ENCODE data around the gene ATP10A.

ATP10A gene

DNA sequence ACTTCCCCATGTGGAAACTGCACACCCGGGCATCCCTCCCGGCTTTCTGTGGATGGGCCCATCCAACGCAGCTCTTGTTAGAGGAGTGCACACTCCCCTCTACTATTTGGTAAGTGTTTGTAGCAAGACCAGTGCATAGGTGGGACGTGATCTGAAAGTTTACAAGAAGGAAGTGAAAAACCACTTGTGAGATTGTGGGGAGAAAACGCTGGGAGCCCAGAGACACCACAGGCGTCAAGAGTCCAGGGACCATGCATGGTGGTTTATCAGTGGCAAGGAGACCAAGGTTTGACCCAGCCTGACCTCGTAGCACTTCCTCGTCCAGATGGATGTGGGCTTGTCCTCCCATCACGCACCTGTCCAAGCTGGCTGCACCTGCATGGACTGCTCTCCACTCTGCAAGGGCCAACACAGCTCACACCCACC lies 51.6 kb downstream of the ATP10A start:
- no peak for DNase-seq

DNA sequence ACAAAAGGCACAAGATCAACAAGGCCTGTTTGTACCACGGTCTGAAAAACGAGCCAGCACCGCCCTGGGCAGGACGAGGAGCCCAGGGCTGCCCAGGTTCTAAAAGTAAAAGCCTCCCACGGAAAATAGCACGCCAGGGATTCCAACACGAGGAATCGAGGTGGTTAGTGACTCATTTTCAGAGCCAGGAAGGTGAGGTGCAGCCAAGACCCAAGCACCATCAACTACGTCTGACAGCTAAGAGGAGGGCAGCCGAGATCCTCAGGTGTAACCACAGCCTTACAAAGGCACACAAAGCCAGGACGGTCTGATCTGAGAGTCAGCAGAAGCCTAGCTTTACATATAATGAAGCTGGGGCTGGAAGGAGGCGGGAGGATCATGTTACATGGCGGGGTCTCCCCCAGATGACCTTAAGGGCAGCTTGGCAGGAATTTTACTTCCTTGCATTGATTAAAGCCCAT lies 52.5 kb downstream of the ATP10A start:
- DNase-seq, result peak; percentile 52

GRCh38 chr15:25810154-25810553 lies 53.0 kb downstream of the ATP10A start:
- no peak for DNase-seq

DNA sequence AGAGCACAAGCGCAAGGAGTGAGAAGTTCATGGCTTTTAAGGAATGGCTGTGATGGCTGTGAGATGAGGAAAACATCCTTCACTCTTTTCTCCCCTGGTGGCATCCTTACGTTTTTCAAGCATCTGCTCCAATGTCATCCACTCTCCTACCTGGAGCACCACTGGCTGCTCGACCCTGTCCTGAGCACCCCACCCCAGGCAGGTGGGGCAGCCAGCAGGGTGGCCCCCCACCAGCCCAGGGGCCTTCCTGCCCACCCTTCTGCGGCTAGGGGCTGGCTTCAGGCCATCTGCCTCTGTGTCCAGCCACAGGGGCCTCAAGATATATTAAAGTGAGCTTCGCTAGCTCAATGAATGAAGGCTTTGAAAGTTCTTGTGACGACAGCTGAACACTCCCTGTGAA lies 56.1 kb downstream of the ATP10A start:
- no peak for DNase-seq

- DNase-seq, result no peak
These were observed 58.1 kb downstream of the ATP10A start for GRCh38 chr15:25805031-25805430.

DNA sequence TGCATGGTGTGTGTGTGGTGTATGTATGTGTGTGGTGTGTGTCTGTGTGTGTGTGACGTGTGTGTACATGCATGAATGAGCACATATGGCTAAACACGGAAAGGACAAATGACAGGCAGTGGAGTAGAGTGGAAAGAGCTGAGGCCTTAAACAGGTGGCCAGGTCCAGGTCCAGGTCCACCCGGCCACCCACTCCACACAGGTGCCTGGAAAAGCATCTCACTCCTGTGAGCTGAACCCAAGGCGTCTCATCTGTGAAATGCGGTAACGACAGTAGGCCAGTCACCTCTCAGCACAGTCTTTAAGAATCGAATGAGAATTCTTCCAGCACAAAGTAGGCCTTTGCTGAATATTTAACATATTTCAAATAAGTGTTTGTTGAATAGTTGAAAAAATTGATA lies 58.7 kb downstream of the ATP10A start:
- no peak for DNase-seq

DNA sequence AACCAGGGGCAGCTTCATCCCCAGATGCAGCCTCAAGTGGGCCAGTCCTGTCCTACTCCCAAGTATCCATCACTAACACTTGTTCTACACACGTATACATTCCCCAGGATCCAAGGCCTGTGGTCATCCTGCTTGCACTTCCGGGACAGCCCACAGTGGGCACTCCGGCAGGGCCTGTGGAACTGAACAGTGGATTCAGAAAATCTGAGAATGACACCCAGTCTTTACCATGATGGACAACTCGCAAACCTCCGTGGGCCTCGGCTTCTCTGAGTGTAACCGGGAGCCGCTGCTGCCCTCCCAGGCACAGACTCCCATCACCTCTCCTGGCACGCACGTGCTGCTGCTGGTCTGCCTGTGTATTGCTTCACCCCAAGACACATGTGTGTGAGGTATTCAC lies 59.6 kb downstream of the ATP10A start:
- no peak for DNase-seq

DNA sequence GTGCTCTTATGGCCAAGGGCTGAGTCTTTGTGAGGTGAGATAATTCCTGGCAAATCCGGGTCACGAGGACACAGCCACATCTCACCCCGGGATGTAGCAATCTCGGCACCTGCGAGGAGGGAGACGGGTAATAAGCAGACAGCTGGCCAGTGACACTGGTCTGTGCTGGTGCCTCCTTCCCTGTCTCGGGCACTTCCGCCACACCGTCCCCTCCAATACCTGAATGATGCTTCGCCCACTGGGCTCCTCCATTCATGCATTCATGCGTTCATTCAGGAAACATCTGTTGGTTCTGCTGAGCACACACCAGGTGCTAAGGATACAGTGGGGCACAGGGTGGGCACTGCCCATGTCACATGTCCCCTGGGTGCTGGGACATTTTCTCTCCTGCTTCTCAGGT lies 60.1 kb downstream of the ATP10A start:
- DNase-seq, result no peak

GRCh38 chr15:25802285-25802830 lies 60.8 kb downstream of the ATP10A start:
- DNase-seq, result no peak

DNA sequence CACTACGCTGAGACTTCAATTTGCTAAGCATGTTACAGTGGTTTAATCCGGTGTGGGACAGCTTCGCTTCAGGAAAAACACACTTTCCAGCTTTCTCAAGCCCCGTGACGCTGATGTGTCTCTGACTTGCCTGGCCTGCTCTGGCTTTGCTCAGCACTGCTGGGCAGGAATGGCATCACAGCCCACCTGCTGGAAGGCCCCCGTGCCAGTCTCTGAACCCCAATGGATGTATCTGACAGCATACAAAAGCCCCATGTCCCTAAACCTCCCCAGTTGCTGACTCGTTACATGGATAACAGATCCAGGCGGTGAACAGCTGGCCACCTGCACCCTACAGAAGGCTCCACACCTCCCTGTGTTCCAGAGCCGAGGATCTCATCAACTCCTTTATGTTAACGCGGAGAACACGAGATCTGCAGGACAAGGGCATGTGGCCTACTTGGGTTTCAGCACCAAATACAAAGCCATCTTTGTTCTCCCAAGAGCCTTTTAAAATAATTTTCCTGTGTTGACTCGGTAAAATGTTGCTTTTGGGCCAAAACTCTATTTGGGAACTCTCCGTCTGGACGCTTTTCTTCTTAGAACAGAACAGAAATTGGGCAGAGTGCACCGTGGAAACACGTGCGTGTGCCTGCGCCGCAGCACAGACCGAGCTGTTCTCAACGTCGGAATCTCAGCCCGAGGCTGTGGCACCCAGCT lies 61.4 kb downstream of the ATP10A start:
- no peak for DNase-seq

- no peak for DNase-seq
These were observed 62.2 kb downstream of the ATP10A start for GRCh38 chr15:25800761-25801515.

DNA sequence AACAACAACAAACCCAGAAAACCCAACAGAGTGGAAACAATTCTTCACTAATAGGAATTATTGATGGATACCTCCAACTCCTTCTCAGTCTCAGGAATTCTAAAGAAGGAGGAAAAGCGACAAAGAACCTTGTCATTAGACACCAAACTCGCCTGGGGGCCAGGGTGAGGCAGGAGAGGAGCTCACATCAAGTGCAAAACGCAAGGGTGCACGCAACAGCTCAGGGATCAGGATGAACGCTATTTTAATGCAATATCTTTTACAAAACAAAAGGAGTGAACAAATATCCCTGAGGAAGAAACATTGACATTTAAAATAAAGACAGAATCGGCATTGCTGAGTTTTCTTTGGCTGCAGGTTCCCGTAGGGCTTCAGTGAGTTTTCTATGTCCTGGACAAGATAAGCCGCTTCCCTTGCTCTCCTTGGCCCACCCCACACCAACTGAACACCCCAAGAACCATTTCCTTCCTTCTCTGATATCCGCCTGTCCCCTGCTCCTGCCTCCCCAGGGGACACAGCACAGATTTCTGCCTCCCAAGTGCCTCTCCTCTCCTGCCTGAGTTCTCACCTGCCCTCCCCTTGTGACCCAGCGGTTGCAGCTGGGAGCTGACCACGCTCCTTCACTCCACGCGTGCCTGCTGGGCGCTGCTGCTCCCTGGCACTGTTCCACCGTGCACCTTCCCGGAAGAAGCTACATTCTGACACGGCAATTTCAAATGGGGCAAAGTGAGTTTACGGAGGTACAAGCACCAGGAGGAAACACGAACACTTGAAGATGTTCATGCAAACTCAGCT lies 63.0 kb downstream of the ATP10A start:
- no peak for DNase-seq

GRCh38 chr15:25797936-25798901 lies 64.9 kb downstream of the ATP10A start:
- DNase-seq, result no peak

GRCh38 chr15:25797511-25797935 lies 65.6 kb downstream of the ATP10A start:
- no peak for DNase-seq

- no peak for DNase-seq
These were observed 66.1 kb downstream of the ATP10A start for GRCh38 chr15:25797035-25797434.

DNA sequence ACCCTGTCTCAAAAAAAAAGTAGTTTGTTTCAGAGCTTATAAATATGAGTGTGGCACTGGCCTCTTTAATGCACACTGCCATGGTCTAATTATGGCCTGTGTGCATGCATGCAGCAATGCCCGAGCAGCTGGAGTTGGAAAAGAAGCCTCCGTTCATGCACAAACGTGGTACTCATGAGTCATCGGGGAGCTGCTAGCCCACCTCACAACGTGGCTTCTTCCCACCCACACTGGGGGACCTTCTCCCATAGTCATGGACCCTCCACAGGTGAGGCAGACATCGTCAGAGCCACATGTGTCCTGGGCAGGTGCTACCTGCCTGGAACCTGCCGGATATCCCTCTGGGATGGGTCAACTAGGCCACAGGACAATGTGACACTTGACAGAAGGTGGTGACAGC lies 66.7 kb downstream of the ATP10A start:
- DNase-seq, result no peak

DNA sequence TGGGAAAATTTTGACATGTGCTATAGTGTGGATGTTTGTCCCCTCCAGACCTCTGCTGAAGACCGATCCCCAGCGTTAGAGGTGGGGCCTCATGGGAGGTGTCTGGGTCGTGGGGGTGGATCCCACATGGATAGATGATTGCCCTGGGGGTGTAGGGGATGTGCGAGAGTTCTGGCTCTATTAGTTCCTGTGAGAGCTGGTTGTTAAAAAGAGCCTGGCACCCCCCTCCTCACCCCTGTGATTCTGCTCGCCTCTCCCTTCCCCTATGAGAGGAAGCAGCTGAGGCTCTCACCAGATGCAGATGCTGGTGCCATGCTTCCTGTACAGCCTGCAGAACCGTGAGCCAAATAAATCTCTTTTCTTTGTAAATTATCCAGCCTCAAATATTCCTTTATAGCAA lies 67.4 kb downstream of the ATP10A start:
- DNase-seq, result no peak

DNA sequence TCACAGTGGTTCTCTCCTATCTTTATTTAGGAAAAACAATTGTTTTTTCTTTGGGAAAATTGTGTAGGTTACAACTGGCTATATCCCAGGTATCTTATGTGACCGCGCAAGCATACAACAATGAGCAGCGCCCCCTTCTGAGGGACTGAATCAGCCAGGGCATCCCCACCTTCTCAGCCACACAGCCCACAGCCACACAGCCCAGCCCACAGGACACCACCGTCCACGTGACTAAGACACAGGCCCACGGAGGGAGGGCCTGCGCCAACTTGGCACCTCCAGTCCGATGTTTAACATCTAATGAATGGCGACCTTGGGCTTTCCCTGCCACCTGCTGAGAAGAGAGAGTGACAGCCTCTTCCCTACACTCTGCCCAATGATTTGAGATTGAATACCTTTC lies 68.1 kb downstream of the ATP10A start:
- DNase-seq, result no peak

- DNase-seq, result no peak
These were observed 69.6 kb downstream of the ATP10A start for GRCh38 chr15:25793354-25794050.

- DNase-seq, result no peak
These were observed 71.0 kb downstream of the ATP10A start for GRCh38 chr15:25792128-25792527.

GRCh38 chr15:25790000-25790660 lies 73.0 kb downstream of the ATP10A start:
- DNase-seq, result no peak
